HG03196 (cell line): ENCODE data around the gene CDH4.

Experiments used
- ATAC-seq: cut with Tn5 transposase; IDR thresholded peaks from one replicate; pipeline ENCODE4 v1.9.1; 2021; ENCODE audit not compliant: unreplicated experiment

CDH4 gene

GRCh38 chr20:61513124-61514017, 261.3 kb downstream of the CDH4 start:
- no peak for ATAC-seq

- ATAC-seq, result no peak
These were observed 261.9 kb downstream of the CDH4 start for GRCh38 chr20:61514018-61514365.

- no peak for ATAC-seq
These were observed 262.3 kb downstream of the CDH4 start for GRCh38 chr20:61514396-61514795.

- ATAC-seq, result no peak
These were observed 262.9 kb downstream of the CDH4 start for GRCh38 chr20:61514805-61515505.

GRCh38 chr20:61515922-61516321, 263.9 kb downstream of the CDH4 start:
- ATAC-seq, result no peak

GRCh38 chr20:61516346-61517208, 264.5 kb downstream of the CDH4 start:
- ATAC-seq, result no peak

- ATAC-seq, result no peak
These were observed 265.4 kb downstream of the CDH4 start for GRCh38 chr20:61517419-61517818.

GRCh38 chr20:61518424-61518951, 266.4 kb downstream of the CDH4 start:
- no peak for ATAC-seq

GRCh38 chr20:61519488-61519887, 267.4 kb downstream of the CDH4 start:
- no peak for ATAC-seq

GRCh38 chr20:61520076-61520892, 268.2 kb downstream of the CDH4 start:
- no peak for ATAC-seq

GRCh38 chr20:61520893-61521460, 268.9 kb downstream of the CDH4 start:
- no peak for ATAC-seq

- ATAC-seq, result no peak
These were observed 269.8 kb downstream of the CDH4 start for GRCh38 chr20:61521687-61522420.

GRCh38 chr20:61522498-61523090, 270.5 kb downstream of the CDH4 start:
- no peak for ATAC-seq

- ATAC-seq, result no peak
These were observed 271.1 kb downstream of the CDH4 start for GRCh38 chr20:61523145-61523544.

GRCh38 chr20:61524951-61525666, 273.0 kb downstream of the CDH4 start:
- ATAC-seq, result no peak

GRCh38 chr20:61525781-61526431, 273.8 kb downstream of the CDH4 start:
- ATAC-seq, result no peak

- no peak for ATAC-seq
These were observed 274.8 kb downstream of the CDH4 start for GRCh38 chr20:61526907-61527306.

- no peak for ATAC-seq
These were observed 275.6 kb downstream of the CDH4 start for GRCh38 chr20:61527626-61528025.
